ENCODE measurements around the gene HORMAD1. TPM values are rescaled to one million over a fixed set of nuclear protein-coding genes. Genes with fewer than 3 reads are reported as not detected.
"Not testable (repeated sequence)": the region's sequence is repeated elsewhere in the genome, so short reads cannot be mapped to it uniquely, and the experiment has no call there.

HORMAD1 gene
- total RNA-seq, 1 donor = 0.43 TPM

DNA sequence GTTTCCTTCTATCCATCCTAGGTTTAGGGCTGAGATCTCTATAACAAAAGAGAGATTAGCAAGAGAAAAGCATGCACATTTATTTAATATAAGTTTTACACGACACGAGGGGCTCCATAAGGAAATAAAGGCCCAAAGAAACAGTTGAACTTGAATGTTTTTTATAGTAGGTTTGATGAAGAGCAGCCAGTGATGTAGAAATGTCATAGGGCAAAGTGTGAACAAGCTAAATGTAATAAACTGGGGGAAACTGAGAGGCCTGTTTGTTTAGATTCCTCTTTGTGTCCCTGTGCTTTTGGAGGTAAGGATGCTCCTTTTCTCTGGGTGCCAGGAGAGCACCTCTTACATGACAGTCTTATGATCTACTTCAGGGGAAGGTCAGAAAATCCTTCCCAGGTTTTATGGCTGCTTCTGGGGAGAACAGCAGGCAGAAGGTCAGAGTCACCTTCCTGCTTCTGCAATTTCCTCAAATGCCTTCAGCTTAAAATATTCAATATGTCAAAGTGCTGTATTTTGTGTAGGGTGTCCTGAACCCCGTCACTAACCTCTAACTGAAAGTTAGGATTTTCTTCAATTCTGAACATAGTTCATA is 9.5 kb upstream of the HORMAD1 start:
- H3K4me3 ChIP-seq (ENCODE audit: low read depth, low read length) = no peak overlapping the region
- DNase-seq (ENCODE audit: low read depth) = no peak
- no peak for TF ChIP-seq CTCF (IDR thresholded peaks at IDR 0.05; ENCODE audit: insufficient read depth, low read depth, low read length)

GRCh38 chr1:150724336-150724735 is 3.6 kb upstream of the HORMAD1 start:
- H3K4me3 ChIP-seq (ENCODE audit: low read depth, low read length) = no peak overlapping the region
- no peak for DNase-seq (ENCODE audit: low read depth)
- no peak for TF ChIP-seq CTCF (IDR thresholded peaks at IDR 0.05; ENCODE audit: insufficient read depth, low read depth, low read length)

- no peak for TF ChIP-seq CTCF (IDR thresholded peaks at IDR 0.05; ENCODE audit: insufficient read depth, low read depth, low read length)
- no peak for DNase-seq (ENCODE audit: low read depth)
- H3K4me3 ChIP-seq (ENCODE audit: low read depth, low read length) = no peak overlapping the region
Observed at GRCh38 chr1:150720098-150720497, 597 bp downstream of the HORMAD1 start.

DNA sequence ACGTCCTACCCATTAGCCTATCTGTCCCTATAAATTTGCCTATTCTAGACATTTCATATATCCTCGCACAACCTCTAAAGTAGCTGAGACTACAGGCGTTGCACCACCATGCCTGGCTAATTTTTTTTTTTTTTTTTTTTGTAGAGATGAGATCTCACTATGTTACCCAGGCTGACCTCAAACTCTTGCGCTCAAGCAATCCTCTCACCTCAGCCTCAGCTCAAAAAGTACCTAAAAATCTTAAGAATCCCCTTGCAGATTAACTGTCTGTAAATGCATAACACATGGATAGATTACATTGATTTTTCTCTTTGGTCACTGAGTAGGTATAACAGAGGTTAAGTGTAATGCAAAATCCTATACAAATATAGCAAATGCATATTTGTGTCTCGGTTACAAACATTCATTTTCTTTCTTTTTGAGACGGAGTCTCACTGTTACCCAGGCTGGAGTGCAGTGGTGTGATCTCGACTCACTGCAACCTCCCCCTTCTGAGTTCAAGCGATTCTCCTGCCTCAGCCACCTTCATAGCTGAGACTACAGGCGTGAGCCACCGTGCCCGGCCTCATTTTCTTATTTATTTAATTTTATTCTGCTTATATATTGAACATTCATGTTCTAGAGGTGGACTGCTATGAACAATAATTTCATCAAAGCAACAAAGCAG is 2.3 kb downstream of the HORMAD1 start:
- no peak overlapping the region for H3K4me3 ChIP-seq (ENCODE audit: low read depth, low read length)
- no peak for DNase-seq (ENCODE audit: low read depth)
- no peak for TF ChIP-seq CTCF (IDR thresholded peaks at IDR 0.05; ENCODE audit: insufficient read depth, low read depth, low read length)

DNA sequence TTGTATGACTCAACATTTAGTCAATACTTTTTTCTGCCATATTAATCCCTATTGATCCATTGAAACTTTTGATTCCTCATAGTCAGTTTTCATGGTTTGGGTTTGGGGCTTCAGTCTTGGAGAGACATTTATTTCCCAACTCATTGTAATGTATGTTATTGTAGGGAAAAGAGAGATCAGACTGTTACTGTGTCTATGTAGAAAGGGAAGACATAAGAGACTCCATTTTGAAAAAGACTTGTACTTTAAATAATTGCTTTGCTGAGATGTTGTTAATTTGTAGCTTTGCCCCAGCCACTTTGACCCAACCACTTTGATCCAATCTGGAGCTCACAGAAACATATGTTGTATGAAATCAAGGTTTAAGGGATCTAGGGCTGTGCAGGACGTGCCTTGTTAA is 11.7 kb downstream of the HORMAD1 start:
- not testable (repeated sequence) for H3K4me3 ChIP-seq (ENCODE audit: low read depth, low read length); DNase-seq (ENCODE audit: low read depth)

- H3K4me3 ChIP-seq (ENCODE audit: low read depth, low read length) = no peak overlapping the region
- DNase-seq (ENCODE audit: low read depth) = no peak
- no peak for TF ChIP-seq CTCF (IDR thresholded peaks at IDR 0.05; ENCODE audit: insufficient read depth, low read depth, low read length)
Observed at GRCh38 chr1:150708595-150708994, 12.1 kb downstream of the HORMAD1 start.

GRCh38 chr1:150706091-150706490 is 14.6 kb downstream of the HORMAD1 start:
- no peak for DNase-seq (ENCODE audit: low read depth)
- TF ChIP-seq CTCF (IDR thresholded peaks at IDR 0.05; ENCODE audit: insufficient read depth, low read depth, low read length) = no peak
- H3K4me3 ChIP-seq (ENCODE audit: low read depth, low read length) = no peak overlapping the region

Measured in fibroblast of villous mesenchyme (primary cell).